HS-27A (cell line): ENCODE measurements around the gene TMEM143.

Experiments
- DNase-seq: peaks from one replicate; pipeline ENCODE4 v3.0.0-alpha.2; 2012; ENCODE audit warnings: low read depth, missing footprints

The TMEM143 gene

DNA sequence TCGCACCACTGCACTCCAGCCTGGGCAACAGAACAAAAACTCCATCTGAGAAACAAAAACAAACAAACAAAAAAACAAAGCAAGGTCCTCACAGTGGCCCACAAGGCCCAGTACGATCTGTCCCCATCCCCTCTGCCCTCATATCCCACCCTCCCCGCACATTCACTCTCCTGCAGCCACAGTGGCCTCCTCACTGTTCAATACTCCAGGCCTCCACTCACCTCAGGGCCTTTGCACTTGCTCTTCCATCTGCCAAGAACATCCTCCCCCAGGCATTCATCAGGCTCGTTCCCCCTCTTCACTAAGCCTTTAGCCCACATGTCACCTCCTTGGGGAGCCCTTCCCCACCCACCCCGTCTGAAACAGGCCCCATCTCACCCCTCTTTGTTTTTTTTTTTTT lies 4.6 kb downstream of the TMEM143 start:
- no peak for DNase-seq

DNA sequence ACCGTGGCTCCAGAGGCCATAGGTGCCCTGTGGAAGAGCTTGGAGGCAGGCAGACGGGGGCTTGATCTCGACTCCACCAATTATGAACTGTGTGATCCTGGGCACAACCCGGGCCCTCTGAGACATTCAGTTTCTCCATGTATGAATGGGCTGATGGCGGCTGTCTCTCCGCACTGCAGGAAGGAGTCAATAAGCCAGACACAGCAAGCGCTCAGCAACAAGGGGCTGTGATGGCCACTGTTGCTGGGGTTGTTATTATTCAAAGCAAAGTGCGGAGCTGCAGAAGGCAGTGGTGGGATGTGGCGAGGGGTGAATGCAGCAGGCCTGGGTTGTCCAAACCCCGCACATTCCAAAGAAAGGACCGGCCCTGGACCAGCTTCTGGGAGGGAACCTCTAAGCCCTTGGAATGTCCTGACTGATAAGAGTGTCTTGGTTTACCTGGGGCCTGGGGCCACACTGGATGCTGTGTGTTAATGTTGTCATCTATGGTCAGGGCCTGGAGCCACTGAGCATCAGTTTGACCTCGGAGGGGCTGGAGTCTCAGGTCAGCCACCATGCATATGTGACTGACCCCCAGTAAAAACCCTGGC lies 8.3 kb downstream of the TMEM143 start:
- no peak for DNase-seq

DNA sequence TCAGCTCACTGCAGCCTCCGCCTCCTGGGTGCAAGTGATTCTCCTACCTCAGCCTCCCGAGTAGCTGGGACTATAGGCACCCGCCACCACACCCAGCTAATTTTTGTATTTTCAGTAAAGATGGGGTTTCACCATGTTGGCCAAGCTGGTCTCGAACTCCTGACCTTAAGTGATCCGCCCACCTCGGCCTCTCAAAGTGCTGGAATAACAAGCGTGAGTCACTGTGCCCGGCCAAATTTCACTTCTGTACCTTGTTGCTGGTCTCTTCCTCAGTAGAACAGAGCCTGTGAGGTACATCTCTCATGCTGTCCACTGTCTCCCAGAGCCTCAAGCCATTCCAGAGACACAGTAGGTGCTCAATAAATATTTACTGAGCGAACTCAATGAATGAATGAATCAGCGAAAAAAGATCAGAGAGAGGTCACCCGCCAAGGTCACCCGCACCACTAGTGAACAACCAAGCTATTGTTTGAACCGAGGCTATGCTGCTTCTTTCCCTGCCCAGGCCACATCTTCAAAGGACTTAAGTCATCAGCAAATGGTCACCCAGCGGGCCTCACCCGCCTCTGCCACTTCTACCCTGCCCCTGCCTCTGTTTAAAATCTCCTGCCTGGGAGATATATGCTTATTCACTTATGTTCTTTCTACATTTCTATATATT lies 9.3 kb downstream of the TMEM143 start:
- DNase-seq = no peak

DNA sequence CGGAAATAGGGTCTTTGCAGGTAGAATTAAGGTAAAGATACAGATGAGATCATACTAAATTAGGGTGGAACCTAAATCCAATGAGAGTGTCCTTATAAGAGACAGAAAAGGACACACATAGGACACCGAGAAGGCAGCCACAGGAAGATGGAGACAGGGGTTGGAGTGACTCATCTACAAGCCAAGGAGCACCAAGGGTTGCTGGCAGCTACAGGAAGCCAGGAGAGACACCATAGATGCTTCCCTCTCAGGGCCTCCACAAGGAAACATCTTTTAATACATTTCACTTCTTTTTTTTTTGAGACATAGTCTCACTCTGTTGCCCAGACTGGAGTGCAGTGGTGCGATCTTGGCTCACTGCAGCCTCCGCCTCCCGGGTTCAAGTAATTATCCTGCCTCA lies 10.1 kb downstream of the TMEM143 start:
- no peak for DNase-seq

DNA sequence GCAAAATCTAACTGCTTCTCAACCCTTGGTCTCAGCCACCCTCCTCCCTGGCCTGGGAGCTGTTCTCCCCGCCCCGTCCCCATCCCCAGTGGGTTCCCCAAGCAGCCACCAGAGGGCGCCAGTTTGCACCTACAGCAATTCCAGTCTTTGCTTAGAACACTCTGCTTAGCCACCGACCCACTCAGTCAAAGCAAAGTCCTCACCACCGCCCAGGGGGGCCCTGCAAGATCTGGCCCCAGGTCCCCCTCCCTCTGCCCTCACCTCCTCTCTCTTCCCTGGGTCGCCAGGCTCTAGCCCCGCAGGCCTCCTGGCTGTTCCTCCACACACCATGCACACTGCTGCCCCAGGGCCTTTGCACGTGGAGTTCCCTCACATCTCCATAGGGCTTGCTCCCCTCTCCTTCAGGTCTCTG lies 12.4 kb downstream of the TMEM143 start:
- DNase-seq = no peak

DNA sequence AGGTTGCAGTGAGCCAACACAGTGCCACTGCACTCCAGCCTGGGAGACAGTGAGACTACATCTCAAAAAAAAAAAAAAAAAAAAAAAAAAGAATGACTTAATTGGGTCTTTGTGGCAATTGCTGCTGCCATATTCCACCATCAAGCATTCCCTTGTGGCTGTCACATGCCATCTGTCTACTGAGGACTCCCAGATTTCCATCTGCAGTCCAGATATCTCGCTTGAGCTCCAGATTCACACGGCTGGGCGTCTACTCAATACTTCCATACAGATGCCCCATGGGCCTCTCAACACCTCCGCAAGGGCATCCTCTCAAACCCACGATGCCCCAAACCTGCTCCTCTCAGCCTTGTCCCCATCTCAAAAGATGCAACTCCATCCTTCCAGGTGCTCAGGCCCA lies 12.9 kb downstream of the TMEM143 start:
- no peak for DNase-seq

DNA sequence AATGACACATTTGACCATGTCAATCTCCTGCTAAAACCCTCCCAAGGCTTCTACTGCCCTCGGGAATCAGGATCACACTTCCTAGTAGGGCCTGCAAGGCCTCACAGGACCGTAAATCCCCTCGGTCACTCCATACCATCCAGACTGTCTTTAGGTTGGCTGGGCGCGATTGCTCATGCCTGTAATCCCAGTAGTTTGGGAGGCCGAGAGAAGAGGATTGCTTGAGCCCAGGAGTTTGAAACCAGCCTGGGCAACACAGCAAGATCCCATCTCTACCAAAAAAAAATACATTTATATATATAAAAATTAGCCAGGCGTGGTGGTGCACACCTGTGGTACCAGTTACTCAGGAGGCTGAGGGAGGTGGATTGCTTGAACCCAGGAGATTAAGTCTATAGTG lies 15.0 kb downstream of the TMEM143 start:
- DNase-seq = no peak

DNA sequence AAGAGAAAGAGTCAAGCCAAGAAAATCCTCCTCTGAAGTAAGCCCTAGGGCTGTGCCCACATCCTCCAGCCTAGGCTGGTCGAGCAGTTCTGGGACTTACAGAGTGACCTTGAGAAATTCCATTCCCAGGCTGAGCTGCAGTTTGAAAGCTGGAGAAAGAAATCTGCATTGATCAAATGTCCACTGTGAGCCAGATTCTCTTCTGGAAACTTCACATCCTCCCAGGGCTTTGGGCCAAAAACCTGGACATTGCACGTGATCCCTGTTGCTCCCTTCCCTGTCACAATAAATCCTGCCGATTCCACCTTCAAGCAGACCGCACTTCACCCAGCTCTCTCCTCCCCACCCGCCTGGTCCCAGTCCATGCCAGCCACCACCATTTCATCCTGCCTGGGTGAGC lies 15.7 kb downstream of the TMEM143 start:
- no peak for DNase-seq

DNA sequence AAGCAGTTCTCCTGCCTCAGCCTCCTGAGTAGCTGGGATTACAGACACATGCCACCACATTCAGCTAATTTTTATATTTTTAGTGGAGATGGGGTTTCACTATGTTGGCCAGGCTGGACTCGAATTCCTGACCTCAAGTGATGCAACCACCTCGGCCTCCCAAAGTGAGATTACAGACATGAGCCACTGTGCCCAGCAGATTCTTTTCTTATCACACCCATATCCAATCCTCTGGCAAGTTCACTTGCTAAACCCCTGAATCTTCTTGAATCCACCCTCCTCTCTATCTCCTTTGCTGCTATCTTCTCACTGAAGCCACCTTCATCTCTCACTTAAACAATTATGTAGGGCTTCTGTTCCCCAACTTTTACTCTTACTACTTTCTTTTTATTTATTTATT lies 17.5 kb downstream of the TMEM143 start:
- no peak for DNase-seq

DNA sequence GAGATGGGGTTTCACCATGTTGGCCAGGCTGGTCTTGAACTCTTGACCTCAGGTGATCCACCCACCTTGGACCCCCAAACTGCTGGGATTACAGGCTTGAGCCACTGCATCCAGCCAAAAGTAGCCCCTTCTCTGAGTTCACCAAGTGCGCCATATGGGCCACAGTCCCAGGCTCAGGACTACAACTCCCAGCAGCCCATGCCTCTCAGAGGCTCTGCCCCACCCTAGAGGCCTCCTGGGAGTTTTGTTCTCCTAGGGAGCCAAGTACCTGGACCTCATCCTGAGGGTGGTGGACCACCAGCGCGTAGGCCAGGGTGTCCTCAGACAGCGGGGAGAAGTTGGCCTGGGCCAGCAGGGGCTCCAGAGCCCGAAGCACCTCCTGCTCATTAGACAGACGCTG lies 18.8 kb downstream of the TMEM143 start:
- DNase-seq = no peak

DNA sequence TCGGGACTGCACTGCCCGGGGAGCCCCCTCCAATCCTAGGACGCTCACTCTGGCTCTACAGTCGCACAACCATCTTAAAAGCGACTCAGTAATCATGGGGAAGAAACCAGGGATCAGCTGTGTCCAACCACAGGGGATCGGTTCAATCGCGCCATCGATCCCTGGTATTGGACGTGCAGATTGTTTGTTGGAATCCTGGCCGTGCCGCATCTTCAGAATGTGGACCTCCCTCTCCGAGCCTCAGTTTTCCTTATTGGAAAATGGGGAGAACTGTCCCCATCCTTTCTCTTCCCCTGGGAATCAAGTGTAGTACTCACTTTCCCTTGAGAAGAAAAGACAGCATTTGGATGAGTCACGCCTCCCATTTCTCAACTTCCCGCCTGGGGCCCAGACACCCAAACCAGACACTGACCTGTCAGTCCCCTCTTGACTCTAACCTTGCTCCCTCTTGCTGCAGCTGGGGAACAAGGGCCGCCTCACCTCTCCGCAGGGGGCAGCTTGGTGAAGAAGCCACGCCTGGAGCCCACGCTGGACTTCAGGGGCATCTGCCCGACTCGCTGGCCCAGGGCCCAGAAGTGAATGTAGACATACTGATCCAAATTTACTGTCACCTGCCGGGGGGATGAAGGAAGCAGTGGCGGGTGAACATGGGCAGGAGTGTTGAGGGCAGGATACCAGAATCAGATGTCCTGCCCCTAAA lies 20.7 kb downstream of the TMEM143 start:
- no peak for DNase-seq

DNA sequence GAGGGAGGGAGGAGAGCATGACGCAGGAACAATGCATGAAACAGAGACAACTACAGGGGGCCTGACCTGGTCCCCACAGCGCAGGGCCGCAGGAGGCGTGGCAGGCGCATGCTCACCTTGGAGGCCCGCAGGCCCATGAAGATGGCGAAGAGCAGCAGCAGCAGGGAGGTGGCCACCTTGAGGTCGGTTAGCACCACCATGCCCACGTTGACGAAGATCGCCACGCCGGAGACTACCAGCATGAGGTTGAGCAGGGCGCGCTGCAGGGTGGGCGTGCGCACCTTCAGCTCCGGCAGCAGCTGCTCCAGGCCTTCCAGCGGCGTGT lies 21.4 kb downstream of the TMEM143 start:
- no peak for DNase-seq

DNA sequence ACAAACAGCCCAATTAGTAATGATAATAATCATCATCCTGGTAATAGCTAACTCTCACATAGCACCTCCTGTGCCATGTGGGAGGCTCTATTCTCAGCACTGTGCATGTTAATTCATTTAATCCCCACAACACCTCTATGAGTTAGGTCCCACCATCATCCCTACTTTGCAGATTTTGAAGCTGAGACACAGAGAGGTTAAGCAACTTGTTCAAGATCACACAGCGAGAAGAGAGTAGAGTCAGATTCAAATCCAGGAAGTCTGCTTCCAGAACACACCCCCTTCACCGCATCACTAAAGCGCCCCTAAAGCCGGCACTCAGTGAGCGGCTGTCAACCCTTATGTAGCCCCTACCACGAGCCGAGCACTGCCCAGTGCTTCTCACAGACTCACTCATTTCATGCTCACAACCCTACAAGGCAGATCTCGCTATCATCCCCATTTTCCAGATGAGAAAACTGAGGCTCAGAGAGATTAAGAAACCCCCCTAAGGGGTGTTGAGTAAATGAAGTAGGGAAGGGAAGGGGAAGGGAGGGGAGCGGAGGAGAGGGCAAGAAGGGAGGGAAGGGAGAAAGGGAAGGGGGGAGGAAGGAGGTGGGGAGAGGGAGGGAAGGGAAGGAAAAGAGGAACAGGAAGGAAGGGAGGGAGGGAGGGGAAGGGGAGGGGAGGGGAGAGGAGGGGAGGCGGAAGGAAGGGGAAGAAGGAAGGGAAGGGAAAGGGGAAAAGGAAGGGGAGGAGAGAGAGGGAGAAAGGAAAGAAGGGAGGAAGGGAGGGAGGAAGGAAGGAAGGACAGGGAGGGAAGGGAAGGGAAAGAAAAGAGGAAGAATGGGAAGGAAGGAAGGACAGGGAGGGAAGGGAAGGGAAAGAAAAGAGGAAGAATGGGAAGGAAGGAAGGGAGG lies 22.0 kb downstream of the TMEM143 start:
- no peak for DNase-seq

DNA sequence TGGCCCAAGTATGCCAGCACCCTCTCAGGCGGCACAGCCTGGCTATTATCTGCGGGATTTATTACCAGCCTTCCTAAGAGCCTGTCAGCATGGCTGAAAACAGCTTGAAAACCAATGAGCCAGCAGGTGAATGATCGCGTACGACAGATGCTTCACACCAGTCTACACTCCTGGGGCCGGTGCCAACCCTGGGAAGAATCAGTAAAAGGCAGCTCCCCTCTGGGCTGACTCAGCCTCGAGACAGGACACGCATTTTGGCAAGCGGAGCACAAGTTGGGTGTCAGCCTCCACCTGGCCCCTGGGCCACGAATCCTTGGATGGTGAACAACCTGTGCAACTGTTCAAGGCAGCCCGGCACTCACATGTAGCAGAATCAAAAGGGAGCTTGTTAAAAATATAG lies 22.7 kb downstream of the TMEM143 start:
- no peak for DNase-seq

DNA sequence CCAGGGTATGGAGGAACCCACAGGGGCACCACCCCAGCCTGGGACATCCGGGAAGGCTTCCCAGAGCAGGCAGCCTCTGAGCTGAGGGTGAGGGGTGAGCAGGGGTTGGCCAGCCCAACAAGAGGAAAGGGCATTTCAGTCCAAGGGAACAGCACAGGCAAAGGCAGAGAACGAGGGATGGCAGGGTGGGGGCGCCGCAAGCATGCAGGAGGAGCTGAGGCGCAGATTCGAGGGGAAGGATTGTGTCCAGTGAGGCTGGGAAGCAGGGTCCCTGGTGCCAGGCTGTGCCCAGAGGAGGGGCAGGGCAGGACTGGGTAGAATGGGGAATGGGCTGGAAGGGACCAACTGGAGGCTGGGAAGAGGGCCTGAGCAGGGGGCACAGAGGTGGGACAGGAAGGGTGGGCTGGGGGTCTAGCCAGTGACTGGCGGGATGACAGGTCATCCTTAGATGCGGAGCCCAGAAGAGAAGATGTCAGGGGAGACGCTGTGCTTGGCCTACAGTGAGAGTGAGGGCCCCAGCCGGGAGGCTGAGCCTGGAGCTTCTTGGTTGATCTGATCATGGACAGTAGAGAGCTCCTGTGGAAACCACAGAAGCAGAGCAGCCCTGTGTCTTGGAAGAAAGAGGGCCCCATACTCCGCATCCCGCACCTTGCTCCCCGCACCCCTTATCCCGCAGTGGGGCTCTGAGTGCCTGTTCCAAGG lies 24.8 kb downstream of the TMEM143 start:
- no peak for DNase-seq

DNA sequence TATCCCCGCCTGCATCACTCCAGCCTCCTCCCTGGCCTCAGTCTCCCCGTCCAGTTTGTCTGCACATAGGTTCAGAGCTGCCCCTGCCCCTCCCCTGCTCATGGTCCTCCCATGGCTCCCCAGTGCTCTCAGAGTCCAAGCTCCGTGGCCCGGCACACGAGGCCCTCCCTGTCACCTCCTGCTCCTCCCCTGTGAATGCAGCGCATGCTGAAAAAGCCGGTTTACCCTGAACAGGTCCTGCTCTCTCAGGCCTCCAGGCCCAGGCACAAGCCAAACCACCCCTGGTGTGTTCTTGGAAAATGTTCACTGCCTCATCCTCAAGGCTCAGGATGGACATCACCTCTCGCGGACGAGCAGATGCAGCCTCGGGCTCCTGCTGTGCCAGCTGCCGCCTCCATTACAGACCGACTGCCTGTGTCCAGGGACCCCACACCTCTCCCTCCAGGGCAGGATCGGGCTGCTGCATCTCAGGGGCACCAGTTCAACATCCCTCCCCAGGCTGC lies 25.4 kb downstream of the TMEM143 start:
- no peak for DNase-seq

DNA sequence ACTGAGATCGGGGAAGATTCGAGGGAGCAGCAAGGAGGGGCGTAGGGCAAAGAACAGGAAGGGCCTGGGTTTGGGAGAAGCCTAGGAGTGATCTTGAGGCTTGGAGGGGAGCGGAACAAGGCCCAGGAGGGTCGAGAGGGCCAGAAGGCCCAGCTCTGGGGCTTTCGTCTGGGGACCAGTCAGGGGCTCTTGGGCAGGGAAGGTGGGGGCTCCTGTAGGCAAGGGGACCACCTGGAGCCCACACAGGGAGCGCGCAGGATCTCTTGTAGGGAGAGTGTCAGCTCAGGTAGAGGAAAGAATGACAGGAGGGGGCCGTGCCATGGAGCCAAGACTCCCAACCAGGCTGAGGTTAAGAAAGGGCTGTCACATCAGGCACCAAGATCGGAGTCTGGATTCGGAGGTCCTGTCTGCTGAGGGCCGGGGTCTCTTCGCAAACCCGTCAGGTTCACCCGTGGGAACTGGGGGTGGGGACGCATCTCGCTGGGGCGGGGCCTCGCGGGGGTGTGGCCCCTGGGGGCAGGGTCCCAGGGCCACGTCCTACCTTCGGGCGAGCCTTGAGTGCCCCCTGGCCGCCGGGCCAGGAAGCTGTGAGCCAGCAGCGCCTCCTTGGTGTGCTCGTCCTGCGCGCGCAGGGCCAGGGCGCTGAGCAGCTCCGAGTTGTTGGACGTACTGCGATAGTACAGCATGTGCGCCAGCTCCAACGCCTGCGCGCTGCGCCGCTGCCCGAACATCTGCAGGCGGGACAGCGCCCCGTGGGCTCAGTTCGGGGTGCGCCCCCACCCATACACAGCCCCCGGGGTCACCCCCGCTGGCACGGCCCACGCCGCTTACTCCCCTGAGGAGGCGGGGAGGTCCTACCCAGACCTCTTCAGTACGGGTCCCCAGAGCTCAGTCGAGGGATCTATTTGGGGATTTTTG lies 30.0 kb downstream of the TMEM143 start:
- peak; percentile 67 for DNase-seq

DNA sequence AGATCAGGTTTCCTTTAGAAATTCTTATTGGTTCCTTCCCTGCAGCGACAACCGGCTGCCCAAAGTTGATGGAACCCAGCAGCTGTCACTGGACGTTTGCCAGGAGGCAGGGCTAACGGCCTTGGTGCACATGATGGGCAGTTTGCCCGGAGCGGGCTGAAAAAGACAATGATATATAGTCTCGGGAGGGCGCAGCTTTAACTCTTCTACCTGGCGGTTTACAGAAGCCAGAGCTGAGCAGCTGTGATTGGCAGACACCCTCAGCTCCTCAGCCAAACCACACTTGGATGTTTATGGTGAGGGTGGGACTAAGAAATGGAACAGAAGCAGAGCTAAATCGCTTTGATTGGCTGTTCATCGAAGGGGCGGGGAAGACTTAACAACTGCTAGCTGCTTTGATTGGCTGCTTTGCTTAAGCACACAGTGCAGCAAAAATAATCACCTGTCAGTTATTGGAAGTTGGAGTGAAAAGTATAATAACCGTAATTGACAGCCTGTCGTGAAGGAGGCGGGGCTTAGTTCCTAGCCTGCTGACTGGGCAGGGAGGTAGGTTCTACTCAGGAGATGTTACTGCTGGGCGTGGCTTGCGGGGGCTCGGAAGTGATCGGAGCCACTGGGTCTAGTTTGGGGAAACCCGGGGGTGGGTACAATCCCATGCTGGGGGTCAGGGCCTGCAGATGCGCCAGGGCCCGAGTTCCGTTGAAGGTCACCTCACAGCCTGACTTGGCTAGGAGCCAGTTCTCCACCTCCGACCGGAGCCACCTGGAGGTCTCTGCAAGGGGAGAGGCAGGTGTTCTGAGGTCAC lies 30.9 kb downstream of the TMEM143 start:
- peak; percentile 96 for DNase-seq

DNA sequence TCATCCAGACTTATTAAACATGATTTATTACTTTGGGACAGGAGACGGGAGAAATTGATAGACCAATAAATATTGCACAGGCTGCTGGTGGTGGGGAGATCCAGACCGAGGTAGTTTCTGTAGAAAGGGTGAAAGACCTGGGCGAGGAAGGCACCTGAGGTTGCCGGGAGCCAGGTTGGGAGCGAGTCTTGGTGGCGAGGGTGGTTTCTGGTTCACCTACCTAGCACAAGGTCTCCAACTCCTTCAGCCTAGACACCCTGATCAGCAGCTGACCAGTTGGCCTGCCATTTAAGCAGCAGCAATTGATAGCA lies 31.4 kb downstream of the TMEM143 start:
- no peak for DNase-seq

DNA sequence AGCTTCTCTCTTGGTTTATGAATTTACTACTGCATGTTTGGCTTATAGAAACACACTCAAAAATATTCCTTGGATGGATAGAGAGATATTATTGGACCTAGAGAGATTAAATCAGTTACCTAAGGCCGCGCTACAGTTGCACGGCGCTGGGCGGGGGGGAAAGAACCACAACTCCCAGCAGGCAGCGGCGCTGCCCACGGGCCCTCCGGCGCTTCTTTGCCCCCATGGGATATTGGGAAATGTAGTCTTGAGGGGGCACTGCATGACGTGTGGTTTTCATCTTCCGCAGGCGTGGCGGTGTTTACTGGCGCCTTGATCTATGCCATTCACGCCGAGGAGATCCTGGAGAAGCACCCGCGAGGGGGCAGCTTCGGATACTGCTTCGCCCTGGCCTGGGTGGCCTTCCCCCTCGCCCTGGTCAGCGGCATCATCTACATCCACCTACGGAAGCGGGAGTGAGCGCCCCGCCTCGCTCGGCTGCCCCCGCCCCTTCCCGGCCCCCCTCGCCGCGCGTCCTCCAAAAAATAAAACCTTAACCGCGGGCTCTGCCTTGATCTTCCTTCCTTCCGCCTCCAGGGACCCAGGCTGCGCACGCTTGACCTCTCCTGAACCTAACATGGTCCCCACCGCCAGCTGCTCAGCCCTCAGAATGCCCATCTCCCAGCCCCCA lies 33.6 kb downstream of the TMEM143 start:
- no peak for DNase-seq
